WTC11 (cell line): ENCODE results near the gene TBC1D17.

Experiments
- ATF1 ChIP-seq: sonication (generic); formaldehyde crosslinking; IDR thresholded peaks from 2 replicates; pipeline ENCODE4 v1.8.1; 2023; ENCODE audit warnings: mild to moderate bottlenecking, moderate library complexity, missing genetic modification reagents
- ATF2 ChIP-seq: sonication (generic); formaldehyde crosslinking; IDR thresholded peaks from 2 replicates; pipeline ENCODE4 v1.8.1; 2022; ENCODE audit warnings: low read depth, missing genetic modification reagents, borderline replicate concordance
- ATF6 ChIP-seq: sonication (generic); formaldehyde crosslinking; IDR thresholded peaks from 2 replicates; pipeline ENCODE4 v1.8.1; 2023; ENCODE audit warnings: mild to moderate bottlenecking, missing genetic modification reagents
- CBFB ChIP-seq: sonication (generic); formaldehyde crosslinking; IDR thresholded peaks from 2 replicates; pipeline ENCODE4 v1.8.1; 2022; ENCODE audit warnings: mild to moderate bottlenecking, low read depth, missing genetic modification reagents
- CREM ChIP-seq: sonication (generic); formaldehyde crosslinking; IDR thresholded peaks from 2 replicates; pipeline ENCODE4 v1.8.1; 2022; ENCODE audit warnings: mild to moderate bottlenecking, missing genetic modification reagents, moderate library complexity
- CTCF ChIP-seq: fragments of 200-600 bp; IDR thresholded peaks from 2 replicates; pipeline ENCODE4 v1.8.0; 2022; ENCODE audit warnings: antibody characterized with exemption
- ETV6 ChIP-seq: sonication (generic); formaldehyde crosslinking; IDR thresholded peaks from 2 replicates; pipeline ENCODE4 v1.8.1; 2022; ENCODE audit warnings: mild to moderate bottlenecking, missing genetic modification reagents
- PRDM15 ChIP-seq: sonication (generic); formaldehyde crosslinking; IDR thresholded peaks from 2 replicates; pipeline ENCODE4 v1.8.0; 2022; ENCODE audit warnings: missing genetic modification reagents
- RORB ChIP-seq: fragments of 250-450 bp; sonication (Bioruptor Pico); IDR thresholded peaks from 2 replicates; pipeline ENCODE4 v1.9.0; 2021; ENCODE audit warnings: mild to moderate bottlenecking
- TCF7 ChIP-seq: sonication (generic); formaldehyde crosslinking; IDR thresholded peaks from 2 replicates; pipeline ENCODE4 v1.8.0; 2022; ENCODE audit warnings: mild to moderate bottlenecking, low read depth, missing genetic modification reagents, moderate library complexity
- USF1 ChIP-seq: sonication (generic); formaldehyde crosslinking; IDR thresholded peaks from 2 replicates; pipeline ENCODE4 v1.8.0; 2022; ENCODE audit warnings: mild to moderate bottlenecking, missing genetic modification reagents
- ZNF232 ChIP-seq: sonication (generic); formaldehyde crosslinking; IDR thresholded peaks from 2 replicates; pipeline ENCODE4 v1.8.0; 2022; ENCODE audit warnings: mild to moderate bottlenecking, missing genetic modification reagents

DNA sequence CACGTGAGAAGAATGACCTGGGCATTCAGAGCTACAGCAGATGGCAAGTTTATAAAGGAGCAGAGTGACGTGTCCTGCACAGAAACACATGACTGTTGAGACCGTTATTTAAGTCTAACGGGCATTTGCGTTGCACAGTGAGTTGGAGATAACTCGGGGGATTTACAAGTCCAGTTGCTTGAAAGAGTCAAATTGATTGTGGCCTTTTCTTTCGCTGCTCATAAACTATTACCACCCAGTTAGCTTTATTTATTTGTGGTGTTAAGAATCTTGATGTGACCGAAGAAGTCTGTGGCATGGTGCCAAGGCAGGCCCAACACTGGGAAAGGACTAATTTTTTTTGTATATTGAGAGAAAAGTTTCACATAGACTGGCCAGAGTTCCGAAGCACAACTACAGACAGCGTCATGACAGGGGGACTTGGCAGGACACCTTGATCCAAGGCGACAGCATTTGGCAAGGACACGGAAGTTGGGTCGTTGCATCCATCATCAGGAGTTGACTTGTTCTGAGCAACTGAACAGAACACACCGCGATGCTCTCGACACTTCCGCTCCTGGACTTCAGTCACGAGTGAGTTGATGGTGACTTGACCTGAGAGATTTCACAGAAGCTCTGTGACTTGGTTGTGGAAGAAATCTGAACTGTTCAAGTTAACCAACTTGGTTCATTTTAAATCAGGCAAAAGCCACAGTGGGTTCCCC is 38.5 kb upstream of the TBC1D17 start:
- TF ChIP-seq CBFB (CRISPR knock-in tag) (no peak), CREM (CRISPR knock-in tag) (no peak), CTCF (no peak), ATF1 (CRISPR knock-in tag) (no peak), ATF2 (no peak), RORB (CRISPR knock-in tag) (no peak), ETV6 (CRISPR knock-in tag) (no peak), ATF6 (CRISPR knock-in tag) (no peak), PRDM15 (CRISPR knock-in tag) (no peak), USF1 (CRISPR knock-in tag) (no peak), TCF7 (CRISPR knock-in tag) (no peak), ZNF232 (CRISPR knock-in tag) (no peak)
